BLaER1 treated with 17β-estradiol and CSF1 and Interleukin-3, amounts not matched to agents 10 nM and 100 nM (cell line): Measurements from ENCODE around the gene NKX1-1.

Experiments
- H3K27ac ChIP-seq, 11 experiments: shearing (Covaris generic); formaldehyde crosslinking; 2 replicates each; pipeline ENCODE4 v1.8.1; 2022
- H3K27me3 ChIP-seq, 11 experiments: shearing (Covaris generic); formaldehyde crosslinking; 2 replicates each; pipeline ENCODE4 v1.8.1; 2022
- H3K36me3 ChIP-seq, 11 experiments: shearing (Covaris generic); formaldehyde crosslinking; 2 replicates each; pipeline ENCODE4 v1.8.1; 2022
- H3K4me1 ChIP-seq, 10 experiments: shearing (Covaris generic); formaldehyde crosslinking; 2 replicates each; pipeline ENCODE4 v1.8.1; 2022
- H3K4me2 ChIP-seq, 11 experiments: shearing (Covaris generic); formaldehyde crosslinking; 2 replicates each; pipeline ENCODE4 v1.8.1; 2022
- H3K4me3 ChIP-seq, 10 experiments: shearing (Covaris generic); formaldehyde crosslinking; 2 replicates each; pipeline ENCODE4 v1.8.1; 2022
- H3K9ac ChIP-seq, 11 experiments: shearing (Covaris generic); formaldehyde crosslinking; 2 replicates each; pipeline ENCODE4 v1.8.1; 2022
- H3K9me3 ChIP-seq, 11 experiments: shearing (Covaris generic); formaldehyde crosslinking; replicated peaks in 1 of 11; 2 replicates each; pipeline ENCODE4 v1.8.1; 2022
- H4K20me1 ChIP-seq, 11 experiments: shearing (Covaris generic); formaldehyde crosslinking; 2 replicates each; pipeline ENCODE4 v1.8.1; 2022
- Cebpa-rat ChIP-seq, 11 experiments: shearing (Covaris generic); IDR thresholded peaks; 2 replicates each; pipeline ENCODE4 v1.8.1; 2022

The NKX1-1 gene

GRCh38 chr4:1406981-1407656 is 877 bp upstream of the NKX1-1 start:
- peaks cover 0 to 40% (median 17%) of the 10 kb centered on the region in 11 experiments; a peak in 17 of 22 replicates for H3K27me3 ChIP-seq
- 0 out of 22 replicates have a peak, but pooled peaks cover 0 to 12% (median 0%) of the 10 kb centered on the region in 11 experiments for H4K20me1 ChIP-seq
- peaks cover 67 to 80% (median 78%) of the 10 kb centered on the region in 11 experiments for H3K9me3 ChIP-seq
- no peak overlapping the region for H3K4me2 ChIP-seq
- TF ChIP-seq Cebpa-rat (IDR thresholded peaks at IDR 0.05) = no peak
- H3K27ac ChIP-seq = no peak overlapping the region
- H3K4me1 ChIP-seq = no peaks in the 10 kb centered on the region
- no peaks in the 10 kb centered on the region for H3K36me3 ChIP-seq
- no peak overlapping the region; a peak in 1 of 20 replicates for H3K4me3 ChIP-seq
- no peak overlapping the region for H3K9ac ChIP-seq

GRCh38 chr4:1405636-1406393 is 427 bp downstream of the NKX1-1 start:
- Histone ChIP-seq H3K27me3 (peaks cover 0 to 27% (median 7%) of the 10 kb centered on the region in 11 experiments; a peak in 11 of 22 replicates), H3K4me2 (no peak overlapping the region), H3K36me3 (no peaks in the 10 kb centered on the region), H3K9ac (no peak overlapping the region), H3K4me1 (no peaks in the 10 kb centered on the region), H3K9me3 (peaks cover 77 to 93% (median 89%) of the 10 kb centered on the region in 11 experiments), H3K27ac (no peak overlapping the region), H4K20me1 (0 out of 22 replicates have a peak, but pooled peaks cover 0 to 4% (median 0%) of the 10 kb centered on the region in 11 experiments), H3K4me3 (0 out of 20 replicates have a peak overlapping the region, but pooled peaks of 1 of the 10 experiments have one; percentile 15)
- no peak for TF ChIP-seq Cebpa-rat (IDR thresholded peaks at IDR 0.05)

GRCh38 chr4:1405254-1405635 is 997 bp downstream of the NKX1-1 start:
- Histone ChIP-seq H3K36me3 (no peaks in the 10 kb centered on the region), H3K4me2 (no peak overlapping the region), H3K9me3 (peaks cover 83 to 99% (median 94%) of the 10 kb centered on the region in 11 experiments), H3K27me3 (peaks cover 0 to 24% (median 5%) of the 10 kb centered on the region in 11 experiments; a peak in 6 of 22 replicates), H3K4me1 (no peaks in the 10 kb centered on the region), H3K4me3 (peak overlapping the region in 1 of 10 experiments; percentile 19; a peak in 1 of 20 replicates), H3K27ac (no peak overlapping the region), H4K20me1 (no peaks in the 10 kb centered on the region), H3K9ac (no peak overlapping the region)
- no peak for TF ChIP-seq Cebpa-rat (IDR thresholded peaks at IDR 0.05)

- Histone ChIP-seq H3K36me3 (no peaks in the 10 kb centered on the region), H4K20me1 (no peaks in the 10 kb centered on the region), H3K27ac (no peak overlapping the region), H3K4me3 (peak overlapping the region in 3 of 10 experiments; percentile 16 to 31 (median 19); a peak in 3 of 20 replicates), H3K9ac (no peak overlapping the region), H3K4me2 (no peak overlapping the region), H3K27me3 (peaks cover 0 to 21% (median 4%) of the 10 kb centered on the region in 11 experiments; a peak in 6 of 22 replicates), H3K4me1 (no peaks in the 10 kb centered on the region), H3K9me3 (peaks cover 88 to 99% (median 97%) of the 10 kb centered on the region in 11 experiments)
- TF ChIP-seq Cebpa-rat (IDR thresholded peaks at IDR 0.05) = no peak
Observed at GRCh38 chr4:1404573-1405253, 1.5 kb downstream of the NKX1-1 start.

GRCh38 chr4:1403591-1404572 is 2.4 kb downstream of the NKX1-1 start:
- no peak for TF ChIP-seq Cebpa-rat (IDR thresholded peaks at IDR 0.05)
- Histone ChIP-seq H3K27me3 (peaks cover 0 to 13% (median 0%) of the 10 kb centered on the region in 11 experiments; a peak in 5 of 22 replicates), H3K4me1 (no peaks in the 10 kb centered on the region), H4K20me1 (no peaks in the 10 kb centered on the region), H3K9me3 (peaks cover 96 to 99% (median 97%) of the 10 kb centered on the region in 11 experiments), H3K36me3 (no peaks in the 10 kb centered on the region), H3K4me3 (peak overlapping the region in 2 of 10 experiments; percentile 4 to 16; a peak in 1 of 20 replicates), H3K4me2 (no peak overlapping the region), H3K27ac (no peak overlapping the region), H3K9ac (no peak overlapping the region)

- Histone ChIP-seq H3K36me3 (no peaks in the 10 kb centered on the region), H3K4me3 (no peak overlapping the region), H3K27ac (no peak overlapping the region), H4K20me1 (no peaks in the 10 kb centered on the region), H3K4me1 (no peaks in the 10 kb centered on the region), H3K9me3 (peaks cover 95 to 98% (median 96%) of the 10 kb centered on the region in 11 experiments), H3K9ac (no peak overlapping the region), H3K4me2 (no peak overlapping the region), H3K27me3 (peaks cover 0 to 6% (median 0%) of the 10 kb centered on the region in 11 experiments; a peak in 4 of 22 replicates)
- TF ChIP-seq Cebpa-rat (IDR thresholded peaks at IDR 0.05) = no peak
Observed at GRCh38 chr4:1403177-1403583, 3.1 kb downstream of the NKX1-1 start.

- Histone ChIP-seq H3K27me3 (peaks cover 0 to 3% (median 0%) of the 10 kb centered on the region in 11 experiments; a peak in 1 of 22 replicates), H3K36me3 (no peaks in the 10 kb centered on the region), H3K9me3 (peaks cover 92 to 95% (median 93%) of the 10 kb centered on the region in 11 experiments), H3K4me2 (no peak overlapping the region), H3K4me1 (no peaks in the 10 kb centered on the region), H3K4me3 (no peak overlapping the region), H3K27ac (no peak overlapping the region), H3K9ac (no peak overlapping the region), H4K20me1 (no peaks in the 10 kb centered on the region)
- no peak for TF ChIP-seq Cebpa-rat (IDR thresholded peaks at IDR 0.05)
Observed at GRCh38 chr4:1402516-1403091, 3.6 kb downstream of the NKX1-1 start.
